Tibial artery (tissue), 4 donors: ENCODE measurements around the gene RXRA.
A peak's percentile ranks its signal among the peaks of the same experiment; 100 is the strongest.

Experiments
- DNase-seq, 2 donors: peaks; one replicate each; pipeline ENCODE4 v3.0.0-alpha.2; 2019
- H3K27ac ChIP-seq, 2 donors: fragments of 200-600 bp; sonication (generic) in 1 of 2; 1 replicate in 1 of 2; 2 replicates in 1 of 2; pipeline ENCODE4 v1.5.1; 2018 to 2019; ENCODE audit warnings: mild to moderate bottlenecking in 1 of 2
- H3K27me3 ChIP-seq, 2 donors: fragments of 200-600 bp; sonication (generic) in 1 of 2; one replicate each; pipeline versions ENCODE4 v1.5.1 to v1.6.0; 2016 to 2019
- H3K36me3 ChIP-seq, 3 donors: fragments of 200-600 bp; sonication (generic) in 2 of 3; one replicate each; pipeline ENCODE4 v1.5.1; 2016 to 2019; ENCODE audit warnings: mild to moderate bottlenecking in 2 of 3
- H3K4me1 ChIP-seq, 4 donors: fragments of 200-600 bp; sonication (generic) in 2 of 4; 1 replicate in 3 of 4; 2 replicates in 1 of 4; pipeline ENCODE4 v1.5.1; 2016 to 2019
- H3K4me3 ChIP-seq, 2 donors: fragments of 200-600 bp; sonication (generic) in 1 of 2; 1 replicate in 1 of 2; 2 replicates in 1 of 2; pipeline ENCODE4 v1.5.1; 2018 to 2019; ENCODE audit warnings: mild to moderate bottlenecking in 2 of 2
- H3K9me3 ChIP-seq, 3 donors: fragments of 200-600 bp; sonication (generic) in 1 of 3; one replicate each; pipeline ENCODE4 v1.5.1; 2016 to 2019
- CTCF ChIP-seq, 2 experiments: fragments of 200-600 bp in 1 of 2; fragments of 450-650 bp in 1 of 2; IDR thresholded peaks; one replicate each; pipeline ENCODE4 v1.5.1; 2017 to 2019; ENCODE audit warnings: antibody characterized with exemption in 2 of 2, mild to moderate bottlenecking in 1 of 2, moderate library complexity in 1 of 2
- intact Hi-C: fragments of 100-400 bp; cut with DNase I; formaldehyde crosslinking; loops from one replicate; pipeline ENCODE4 v1.15.0; 2023; ENCODE audit warnings: low total_unique reads

Gene RXRA

GRCh38 chr9:134333234-134333873, 7.1 kb downstream of the RXRA start:
- no peak for TF ChIP-seq CTCF (IDR thresholded peaks at IDR 0.05)
- Histone ChIP-seq H3K27ac (no peak overlapping the region), H3K27me3 (no peaks in the 10 kb centered on the region), H3K4me3 (no peak overlapping the region), H3K4me1 (peaks cover 5 to 100% (median 92%) of the 10 kb centered on the region in 4 donors), H3K9me3 (no peaks in the 10 kb centered on the region), H3K36me3 (no peaks in the 10 kb centered on the region)
- DNase-seq = no peak
- intact Hi-C loops = loop anchor here (5.0 kb wide), 1 partner anchor 39 kb away; no protein-coding TSS in a partner anchor

- no peak overlapping the region for H3K27ac ChIP-seq
- H3K9me3 ChIP-seq = no peaks in the 10 kb centered on the region
- H3K4me1 ChIP-seq = peaks cover 5 to 100% (median 92%) of the 10 kb centered on the region in 4 donors
- H3K27me3 ChIP-seq = no peaks in the 10 kb centered on the region
- no peaks in the 10 kb centered on the region for H3K36me3 ChIP-seq
- TF ChIP-seq CTCF (IDR thresholded peaks at IDR 0.05) = no peak
- no peak overlapping the region for H3K4me3 ChIP-seq
- DNase-seq = no peak
- intact Hi-C loops = loop anchor here (5.0 kb wide), 1 partner anchor 38 kb away; no protein-coding TSS in a partner anchor
These were observed 7.8 kb downstream of the RXRA start for GRCh38 chr9:134333874-134334581.

DNA sequence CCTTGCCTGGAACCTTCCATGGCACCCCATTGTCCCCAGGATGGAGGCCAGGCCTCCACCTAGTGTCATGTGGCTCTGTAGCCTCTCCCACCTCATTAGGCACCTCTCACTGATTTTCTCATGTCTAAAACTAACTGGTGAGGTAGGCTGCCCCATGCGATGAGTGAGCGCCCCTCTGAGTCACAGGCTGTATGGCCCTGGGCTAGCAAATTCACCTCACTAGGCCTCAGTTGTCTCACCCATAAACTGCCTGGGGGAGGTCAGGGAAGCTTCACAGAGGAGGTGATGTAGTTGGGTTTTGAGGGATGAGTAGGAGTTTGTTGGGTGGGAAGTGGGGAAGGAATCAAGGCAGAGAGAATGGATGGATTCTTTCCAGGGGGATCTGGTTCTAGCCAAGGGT, 8.8 kb downstream of the RXRA start:
- H3K27me3 ChIP-seq = no peaks in the 10 kb centered on the region
- intact Hi-C loops = no loop called here
- TF ChIP-seq CTCF (IDR thresholded peaks at IDR 0.05) = no peak
- H3K27ac ChIP-seq = no peak overlapping the region
- H3K36me3 ChIP-seq = no peaks in the 10 kb centered on the region
- no peak overlapping the region for H3K4me3 ChIP-seq
- peaks cover 0 to 100% (median 91%) of the 10 kb centered on the region in 4 donors for H3K4me1 ChIP-seq
- H3K9me3 ChIP-seq = no peaks in the 10 kb centered on the region
- no peak for DNase-seq

- no peaks in the 10 kb centered on the region for H3K36me3 ChIP-seq
- no peak for DNase-seq
- TF ChIP-seq CTCF (IDR thresholded peaks at IDR 0.05) = no peak
- H3K9me3 ChIP-seq = no peaks in the 10 kb centered on the region
- intact Hi-C loops = no loop called here
- H3K4me1 ChIP-seq = peaks cover 0 to 100% (median 91%) of the 10 kb centered on the region in 4 donors
- H3K27ac ChIP-seq = peak overlapping the region; percentile 8 to 25
- H3K4me3 ChIP-seq = no peak overlapping the region
- no peaks in the 10 kb centered on the region for H3K27me3 ChIP-seq
These were observed 9.4 kb downstream of the RXRA start for GRCh38 chr9:134335486-134336220.

- Histone ChIP-seq H3K4me3 (no peak overlapping the region), H3K4me1 (peaks cover 0 to 100% (median 91%) of the 10 kb centered on the region in 4 donors), H3K9me3 (no peaks in the 10 kb centered on the region), H3K36me3 (no peaks in the 10 kb centered on the region), H3K27me3 (no peaks in the 10 kb centered on the region), H3K27ac (peak overlapping the region; percentile 8 to 25)
- DNase-seq = no peak
- TF ChIP-seq CTCF (IDR thresholded peaks at IDR 0.05) = no peak
- intact Hi-C loops = no loop called here
These were observed 10.0 kb downstream of the RXRA start for GRCh38 chr9:134336228-134336627.
